Measurements from ENCODE around the gene OR51D1.

The OR51D1 gene

GRCh38 chr11:4647766-4648165 is 10.5 kb downstream of the OR51D1 start:
- ATAC-seq: no peak

GRCh38 chr11:4654635-4655369 is 17.5 kb downstream of the OR51D1 start:
- no peak for ATAC-seq

- no peak for ATAC-seq
Observed at GRCh38 chr11:4658629-4659445, 21.6 kb downstream of the OR51D1 start.

- ATAC-seq: no peak
Observed at GRCh38 chr11:4662876-4663275, 25.6 kb downstream of the OR51D1 start.

GRCh38 chr11:4664183-4664582 is 26.9 kb downstream of the OR51D1 start:
- no peak for ATAC-seq

GRCh38 chr11:4664786-4665185 is 27.5 kb downstream of the OR51D1 start:
- ATAC-seq: no peak

GRCh38 chr11:4665424-4665823 is 28.1 kb downstream of the OR51D1 start:
- ATAC-seq: no peak

GRCh38 chr11:4671741-4672140 is 34.5 kb downstream of the OR51D1 start:
- no peak for ATAC-seq

GRCh38 chr11:4672470-4672869 is 35.2 kb downstream of the OR51D1 start:
- no peak for ATAC-seq

GRCh38 chr11:4673781-4674180 is 36.5 kb downstream of the OR51D1 start:
- no peak for ATAC-seq

GRCh38 chr11:4677948-4678347 is 40.7 kb downstream of the OR51D1 start:
- ATAC-seq: no peak

GRCh38 chr11:4680341-4680740 is 43.1 kb downstream of the OR51D1 start:
- no peak for ATAC-seq

GRCh38 chr11:4682623-4683419 is 45.5 kb downstream of the OR51D1 start:
- ATAC-seq: no peak

- ATAC-seq: no peak
Observed at GRCh38 chr11:4684631-4685285, 47.5 kb downstream of the OR51D1 start.
